SK-N-MC (cell line): ENCODE measurements around the gene GPR137C.

Experiments
- DNase-seq: peaks from one replicate; pipeline ENCODE4 v3.0.0-alpha.2; 2011; ENCODE audit warnings: low read depth, low spot score
- H3K27ac ChIP-seq: fragments of 200-600 bp; sonication (generic); 2 replicates; pipeline ENCODE4 v1.5.1; 2016; ENCODE audit warnings: mixed run types
- H3K36me3 ChIP-seq: fragments of 200-600 bp; sonication (generic); 2 replicates; pipeline ENCODE4 v1.6.1; 2017; ENCODE audit warnings: antibody characterized with exemption, low read length, mixed read lengths; ENCODE audit not compliant: insufficient read depth
- H3K4me3 ChIP-seq: fragments of 200-600 bp; sonication (generic); 2 replicates; pipeline ENCODE4 v1.5.1; 2016
- H3K9ac ChIP-seq: fragments of 200-600 bp; sonication (generic); 2 replicates; pipeline ENCODE4 v1.8.0; 2017; ENCODE audit warnings: mixed run types, mixed read lengths; ENCODE audit not compliant: insufficient read length
- H3K9me3 ChIP-seq: fragments of 200-600 bp; sonication (generic); 2 replicates; pipeline ENCODE4 v1.6.1; 2017; ENCODE audit warnings: low read depth, mild to moderate bottlenecking, antibody characterized with exemption, low read length, moderate library complexity, mixed read lengths
- EZH2 ChIP-seq: fragments of 200-600 bp; sonication (generic); IDR thresholded peaks from one replicate; pipeline ENCODE4 v1.6.1; 2017; ENCODE audit warnings: antibody characterized with exemption
- FOXP2 ChIP-seq: optimal IDR thresholded peaks from 2 replicates; pipeline ENCODE3; 2011; ENCODE audit warnings: mild to moderate bottlenecking, moderate library complexity; ENCODE audit not compliant: insufficient read depth; ENCODE audit errors: extremely low read length, control extremely low read depth
- POLR2AphosphoS5 ChIP-seq: IDR thresholded peaks from 2 replicates; pipeline ENCODE4 v1.6.1; 2012; ENCODE audit warnings: mild to moderate bottlenecking, low read depth, low read length, borderline replicate concordance

GPR137C gene, protein sequence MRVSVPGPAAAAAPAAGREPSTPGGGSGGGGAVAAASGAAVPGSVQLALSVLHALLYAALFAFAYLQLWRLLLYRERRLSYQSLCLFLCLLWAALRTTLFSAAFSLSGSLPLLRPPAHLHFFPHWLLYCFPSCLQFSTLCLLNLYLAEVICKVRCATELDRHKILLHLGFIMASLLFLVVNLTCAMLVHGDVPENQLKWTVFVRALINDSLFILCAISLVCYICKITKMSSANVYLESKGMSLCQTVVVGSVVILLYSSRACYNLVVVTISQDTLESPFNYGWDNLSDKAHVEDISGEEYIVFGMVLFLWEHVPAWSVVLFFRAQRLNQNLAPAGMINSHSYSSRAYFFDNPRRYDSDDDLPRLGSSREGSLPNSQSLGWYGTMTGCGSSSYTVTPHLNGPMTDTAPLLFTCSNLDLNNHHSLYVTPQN

DNA sequence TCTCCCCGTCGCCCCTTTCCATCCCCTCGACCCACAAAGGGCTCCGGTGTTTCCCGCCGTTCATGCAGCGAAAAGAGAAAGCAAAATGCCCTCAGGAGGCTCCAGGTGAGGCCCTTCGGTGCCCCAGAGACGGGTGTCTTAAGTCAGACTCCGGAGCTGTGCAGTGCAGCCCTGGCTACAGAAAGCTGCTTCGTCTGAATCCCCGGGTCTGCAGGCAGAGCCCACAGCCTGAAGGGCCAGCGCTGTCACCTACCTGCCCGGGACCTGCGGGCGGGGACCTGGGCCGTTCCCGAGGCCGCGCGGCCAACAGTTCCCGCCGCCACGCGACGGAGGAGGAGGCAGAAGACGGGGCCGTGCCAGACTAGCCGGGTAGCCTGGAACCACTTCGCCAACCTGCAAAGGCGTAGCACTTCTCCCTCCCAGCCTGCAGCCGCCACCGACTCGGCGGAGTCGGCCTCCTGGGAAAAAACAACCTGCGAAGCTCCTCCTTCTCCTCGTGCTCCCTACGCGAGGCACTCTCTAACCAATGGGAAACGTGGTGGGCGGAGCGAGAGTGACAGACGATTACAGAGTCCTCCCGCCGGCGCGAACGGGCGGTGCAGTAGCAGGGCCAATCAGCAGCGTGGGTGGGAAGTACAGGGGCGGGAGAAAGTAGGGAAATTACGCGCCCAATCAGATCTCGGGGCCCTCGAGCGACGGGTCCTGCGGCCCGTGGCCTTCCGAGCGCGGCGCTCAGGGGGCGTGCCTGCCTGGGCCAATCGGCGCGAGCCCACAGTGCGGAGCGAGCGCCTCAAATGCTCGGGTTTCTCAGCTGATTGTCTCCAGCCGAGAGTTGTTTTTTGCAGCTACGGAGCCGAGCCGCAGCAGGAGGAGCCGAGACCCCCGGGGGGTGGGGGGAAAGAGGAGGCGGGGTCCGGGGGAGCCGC is at the start of gene GPR137C, which contains the start of gene TXNDC16:
Gene GPR137C, plus strand, starts transcription at position 774 of the 926 bp plus-strand sequence. CDS start 312 bp downstream, outside the sequence.
Gene TXNDC16, minus strand, starts transcription at position 443 of the 926 bp plus-strand sequence. CDS start 8,948 bp downstream, outside the sequence.
- peak within 1 kb of the TSS; percentile 85 for H3K9ac ChIP-seq
- peak within 1 kb of the TSS; percentile 31; the same call in 1 of the 2 replicates for H3K27ac ChIP-seq
- H3K9me3 ChIP-seq, result no peaks in the 10 kb centered on the region
- H3K4me3 ChIP-seq, result peak within 1 kb of the TSS; percentile 98
- no peaks in the 10 kb centered on the region for H3K36me3 ChIP-seq
- peak; percentile 95 for DNase-seq
- TF ChIP-seq FOXP2 (peak; percentile 85), EZH2 (no peak), POLR2AphosphoS5 (peak; percentile 85)

DNA sequence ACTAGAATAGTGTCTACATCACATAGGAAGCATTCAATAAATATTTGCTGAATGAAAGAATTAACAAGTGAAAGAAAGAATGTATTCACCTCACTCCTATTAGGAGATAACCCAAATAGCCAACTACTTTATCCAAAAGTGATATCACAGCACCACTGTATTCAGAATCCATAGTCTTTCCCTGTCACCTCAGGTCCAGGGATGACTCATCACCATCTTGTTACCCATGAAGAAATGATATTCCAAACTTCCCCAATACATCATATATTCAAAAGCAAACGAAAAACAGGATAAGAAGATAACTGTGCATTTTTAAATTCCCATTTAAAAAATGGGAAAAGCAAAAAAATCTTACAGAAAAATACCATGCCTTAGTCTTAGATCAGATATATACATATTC is 39.4 kb upstream of the GPR137C start:
- Histone ChIP-seq H3K27ac (no peak overlapping the region), H3K36me3 (no peaks in the 10 kb centered on the region), H3K4me3 (no peak overlapping the region), H3K9me3 (no peaks in the 10 kb centered on the region), H3K9ac (no peak overlapping the region)
- DNase-seq, result no peak
- no peak for TF ChIP-seq EZH2
- TF ChIP-seq FOXP2, result no peak
- TF ChIP-seq POLR2AphosphoS5, result no peak

DNA sequence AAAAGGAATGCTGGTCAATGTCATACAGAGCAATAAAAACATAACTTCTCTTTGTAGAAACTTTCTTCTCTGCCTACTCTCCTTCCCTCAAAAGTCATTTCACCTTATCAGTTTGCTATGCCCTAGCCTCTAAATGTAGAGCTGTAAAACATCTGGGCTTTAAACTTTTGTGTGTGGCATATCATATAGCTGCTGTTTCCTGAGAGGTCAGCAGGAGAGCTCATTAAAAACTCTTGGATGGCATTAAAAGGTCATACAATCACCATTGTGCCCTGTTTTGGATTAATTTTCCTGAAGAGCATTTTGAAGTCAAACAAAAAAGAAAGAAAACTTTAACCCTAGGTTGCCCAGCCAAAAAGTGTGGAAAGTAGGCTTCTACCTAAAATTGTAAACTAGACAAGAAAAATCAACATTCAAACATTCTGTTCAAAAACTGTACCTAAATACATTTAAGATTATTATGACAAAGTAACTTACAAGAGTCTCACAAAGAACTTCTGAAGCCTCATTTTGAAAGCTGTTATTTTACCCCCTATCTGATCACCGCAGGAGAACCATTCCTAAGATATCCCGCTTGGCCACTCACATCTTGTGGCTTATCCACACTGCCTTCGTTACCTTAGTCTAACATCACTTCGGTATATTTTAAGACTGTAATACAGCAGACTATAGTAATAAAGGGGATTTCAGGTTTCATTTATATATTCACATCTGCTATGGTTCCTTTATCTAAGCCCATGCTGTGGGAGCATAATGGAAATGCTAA is 38.4 kb upstream of the GPR137C start:
- H3K36me3 ChIP-seq, result no peaks in the 10 kb centered on the region
- TF ChIP-seq POLR2AphosphoS5 (no peak), FOXP2 (no peak), EZH2 (no peak)
- peak; percentile 64 for DNase-seq
- no peaks in the 10 kb centered on the region for H3K9me3 ChIP-seq
- H3K27ac ChIP-seq, result peak overlapping the region; percentile 77
- H3K9ac ChIP-seq, result no peak overlapping the region
- peak overlapping the region; percentile 40 for H3K4me3 ChIP-seq

DNA sequence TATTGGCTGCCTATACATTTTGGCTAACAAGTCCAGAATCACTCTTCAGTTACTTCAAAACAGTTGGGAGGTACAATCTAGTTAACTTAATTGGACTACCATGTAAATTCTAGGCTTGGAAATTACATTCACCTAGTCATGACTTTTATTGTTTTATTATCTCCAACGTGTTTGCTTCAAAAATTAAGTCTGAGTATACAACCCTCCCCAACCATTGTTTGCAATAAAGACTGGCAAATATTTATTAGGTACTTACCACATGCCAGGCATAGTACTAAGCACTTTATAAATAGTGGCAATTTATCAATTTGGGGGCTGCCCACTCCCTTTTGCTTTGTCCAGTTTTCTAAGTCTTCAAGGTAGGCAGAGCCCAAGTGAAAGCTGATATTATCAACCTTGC is 30.6 kb upstream of the GPR137C start:
- TF ChIP-seq EZH2, result no peak
- no peak for TF ChIP-seq FOXP2
- TF ChIP-seq POLR2AphosphoS5, result no peak
- H3K27ac ChIP-seq, result no peak overlapping the region
- H3K9ac ChIP-seq, result no peak overlapping the region
- no peaks in the 10 kb centered on the region for H3K36me3 ChIP-seq
- no peaks in the 10 kb centered on the region for H3K9me3 ChIP-seq
- H3K4me3 ChIP-seq, result no peak overlapping the region
- DNase-seq, result no peak

DNA sequence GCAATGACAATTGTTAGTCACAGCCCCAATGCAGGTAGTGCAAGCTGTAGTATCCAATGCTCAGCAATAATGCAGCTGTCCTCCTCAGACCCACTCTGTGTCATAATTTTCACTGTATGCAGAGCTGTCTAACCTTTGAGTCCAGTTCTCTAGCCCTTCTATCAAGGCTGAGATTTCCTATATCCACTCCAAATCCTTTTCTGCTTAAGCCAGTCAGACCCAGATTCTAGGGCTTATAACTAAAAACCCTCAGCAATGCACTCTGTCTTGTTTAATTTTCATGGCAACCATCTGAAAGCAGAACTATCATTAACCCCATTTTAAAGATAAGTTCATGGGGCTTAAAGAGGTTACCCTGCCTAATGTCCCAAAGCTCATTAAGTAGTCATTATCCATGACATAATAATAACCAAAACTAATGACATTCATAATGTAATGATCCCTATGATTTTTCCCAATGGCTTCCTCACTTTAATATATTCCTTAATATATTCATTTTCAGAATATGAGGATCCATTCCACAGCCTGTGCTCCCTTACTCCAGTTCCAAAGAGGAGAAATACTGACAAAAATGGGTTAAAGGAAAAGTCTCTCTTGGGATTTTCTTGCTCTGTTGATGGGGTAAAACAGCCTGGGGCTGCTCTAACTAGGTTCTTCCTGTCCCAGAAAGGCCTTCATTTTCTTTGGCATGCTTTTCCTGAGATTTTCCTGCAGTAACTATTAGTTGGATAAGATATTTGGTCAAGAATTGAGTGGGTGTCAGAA is 29.9 kb upstream of the GPR137C start:
- Histone ChIP-seq H3K27ac (peak overlapping the region; percentile 45; the same call in 1 of the 2 replicates), H3K4me3 (no peak overlapping the region), H3K9ac (no peak overlapping the region), H3K9me3 (no peaks in the 10 kb centered on the region), H3K36me3 (no peaks in the 10 kb centered on the region)
- no peak for TF ChIP-seq POLR2AphosphoS5
- no peak for TF ChIP-seq EZH2
- TF ChIP-seq FOXP2, result no peak
- no peak for DNase-seq

DNA sequence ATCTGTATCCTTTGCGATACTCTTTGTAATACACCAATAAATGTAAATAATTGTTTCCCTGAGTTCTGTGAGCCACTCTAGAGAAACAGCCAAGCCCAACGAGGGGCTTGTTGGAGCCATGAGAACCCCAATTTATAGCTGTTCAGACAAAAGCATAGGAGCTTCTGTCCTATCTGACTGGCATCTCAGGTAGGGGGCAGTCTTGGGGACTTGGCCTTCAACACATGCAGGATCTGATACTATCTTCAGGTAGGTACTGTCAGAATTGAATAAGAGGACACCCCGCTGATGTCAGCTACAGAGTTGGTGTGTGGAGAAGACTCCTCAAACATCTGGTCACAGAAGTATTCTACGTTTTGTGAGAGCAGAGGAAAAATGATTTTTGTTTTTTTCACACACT is 25.6 kb upstream of the GPR137C start:
- Histone ChIP-seq H3K4me3 (no peak overlapping the region), H3K36me3 (no peaks in the 10 kb centered on the region), H3K27ac (no peak overlapping the region), H3K9ac (no peak overlapping the region), H3K9me3 (no peaks in the 10 kb centered on the region)
- no peak for TF ChIP-seq EZH2
- no peak for TF ChIP-seq FOXP2
- TF ChIP-seq POLR2AphosphoS5, result no peak
- DNase-seq, result no peak

DNA sequence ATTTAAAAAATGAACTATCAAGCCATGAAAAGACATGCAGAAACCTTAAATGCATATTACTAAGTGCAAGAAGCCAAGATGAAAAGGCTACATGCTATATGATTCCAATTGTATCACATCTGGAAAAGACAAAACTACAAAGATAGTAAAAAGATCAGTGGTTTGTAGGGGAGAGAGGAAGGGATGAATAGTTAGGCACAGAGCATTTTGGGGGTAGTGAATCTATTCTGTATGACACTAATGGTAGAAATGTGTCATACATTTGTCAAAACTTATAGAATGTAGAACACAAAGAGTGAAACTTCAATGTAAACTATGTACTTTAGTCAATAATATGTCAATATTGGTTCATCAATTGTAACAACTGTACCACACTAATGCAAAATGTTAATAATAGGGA is 21.2 kb upstream of the GPR137C start:
- H3K36me3 ChIP-seq, result no peaks in the 10 kb centered on the region

More for the DNA sequence above, 21.2 kb upstream of the GPR137C start:
- no peak overlapping the region for H3K27ac ChIP-seq
- TF ChIP-seq EZH2 (no peak), POLR2AphosphoS5 (no peak)
- H3K9ac ChIP-seq, result no peak overlapping the region
- no peaks in the 10 kb centered on the region for H3K9me3 ChIP-seq
- H3K4me3 ChIP-seq, result no peak overlapping the region
- no peak for DNase-seq
